ENCODE measurements around the gene NR2F6.

Gene NR2F6

GRCh38 chr19:17263712-17264640 is 18.3 kb upstream of the NR2F6 start:
- no peak for DNase-seq (ENCODE audit: low read depth in 2 of 2)

DNA sequence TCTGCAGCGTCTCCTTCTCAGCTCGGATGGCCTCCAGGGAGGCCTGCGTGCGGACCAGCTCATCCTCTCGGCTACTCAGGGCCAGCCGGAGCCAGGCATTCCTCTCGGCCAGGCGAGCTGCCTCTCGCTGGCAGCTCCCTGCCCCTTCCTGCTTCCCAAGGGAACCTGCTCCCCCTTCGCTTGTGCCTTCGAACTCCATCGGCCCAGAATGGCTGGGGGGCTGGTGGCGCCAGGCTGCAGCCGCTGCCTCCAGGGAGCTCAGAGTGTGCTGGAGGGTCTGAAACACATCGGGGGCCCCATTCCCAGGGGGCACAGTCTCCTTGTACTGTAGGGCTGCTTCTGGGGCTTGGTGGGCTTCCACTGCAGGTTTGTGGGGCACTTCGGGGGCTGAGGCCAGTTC is 16.8 kb upstream of the NR2F6 start:
- no peak for DNase-seq (ENCODE audit: low read depth in 2 of 2)

GRCh38 chr19:17260842-17261325 is 15.2 kb upstream of the NR2F6 start:
- peak; percentile 83 to 87 for DNase-seq (ENCODE audit: low read depth in 2 of 2)

DNA sequence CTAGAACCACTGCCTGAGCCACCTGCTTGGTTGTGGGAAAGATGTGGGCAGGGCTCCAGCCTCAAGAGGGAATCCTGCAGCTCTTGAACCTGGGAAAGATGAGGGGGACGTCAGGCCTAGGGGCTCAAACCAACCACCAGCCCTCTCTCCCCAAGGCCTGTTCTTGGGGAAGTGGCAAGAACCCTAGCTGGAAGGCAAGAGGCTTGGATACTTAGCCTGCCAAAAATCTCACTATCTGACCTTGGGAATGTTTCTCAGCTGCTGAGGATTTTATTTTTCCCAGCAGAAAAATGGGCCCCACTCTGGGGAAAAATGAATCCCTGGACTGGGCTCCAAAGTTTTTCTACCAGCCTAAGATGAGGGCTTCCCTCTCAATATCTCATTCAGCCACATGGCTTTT is 14.2 kb upstream of the NR2F6 start:
- DNase-seq (ENCODE audit: low read depth in 2 of 2) = no peak

- DNase-seq (ENCODE audit: low read depth in 2 of 2) = no peak
Observed at GRCh38 chr19:17259118-17259780, 13.5 kb upstream of the NR2F6 start.

DNA sequence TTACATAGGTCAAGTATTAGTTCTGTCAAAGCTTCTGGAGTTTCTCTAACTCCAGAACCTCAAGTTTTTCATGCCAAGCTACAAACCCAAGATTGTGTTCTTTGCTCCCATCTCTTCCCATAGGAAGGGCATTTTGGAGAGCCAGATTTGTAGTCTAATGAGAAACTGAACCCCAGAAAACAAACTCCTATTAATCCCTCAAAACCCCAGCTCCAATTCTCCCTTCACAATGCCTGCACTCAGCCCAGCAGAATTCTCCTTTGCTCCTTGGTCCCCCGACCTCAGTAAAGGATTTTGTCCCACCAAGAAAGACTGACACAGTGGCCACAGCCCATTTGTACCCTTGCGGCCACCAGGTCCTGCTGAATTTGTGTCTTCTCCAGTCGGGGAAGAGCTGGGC is 10.4 kb upstream of the NR2F6 start:
- DNase-seq (ENCODE audit: low read depth in 2 of 2) = no peak

GRCh38 chr19:17255150-17255621 is 9.5 kb upstream of the NR2F6 start:
- DNase-seq (ENCODE audit: low read depth in 2 of 2) = no peak

DNA sequence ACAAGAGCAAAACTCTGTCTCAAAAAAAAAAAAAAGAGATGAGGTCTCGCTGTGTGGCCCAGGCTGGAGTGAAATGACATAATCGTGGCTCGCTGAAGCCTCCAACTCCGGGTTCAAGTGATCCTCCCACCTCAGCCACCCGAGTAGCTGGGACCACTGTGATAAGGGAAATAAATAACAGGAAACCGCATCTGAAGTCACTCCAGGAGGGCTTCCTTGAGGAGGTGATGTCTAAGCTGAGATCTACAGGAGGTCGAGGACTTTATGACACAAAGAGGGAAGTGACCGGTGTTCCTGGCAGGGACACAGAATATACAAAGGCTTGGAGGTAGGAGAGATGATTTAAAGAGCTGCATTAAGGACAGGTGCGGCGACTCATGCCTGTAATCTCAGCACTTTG is 8.9 kb upstream of the NR2F6 start:
- DNase-seq (ENCODE audit: low read depth in 2 of 2) = no peak

GRCh38 chr19:17249887-17250548 is 4.3 kb upstream of the NR2F6 start:
- no peak for DNase-seq (ENCODE audit: low read depth in 2 of 2)

DNA sequence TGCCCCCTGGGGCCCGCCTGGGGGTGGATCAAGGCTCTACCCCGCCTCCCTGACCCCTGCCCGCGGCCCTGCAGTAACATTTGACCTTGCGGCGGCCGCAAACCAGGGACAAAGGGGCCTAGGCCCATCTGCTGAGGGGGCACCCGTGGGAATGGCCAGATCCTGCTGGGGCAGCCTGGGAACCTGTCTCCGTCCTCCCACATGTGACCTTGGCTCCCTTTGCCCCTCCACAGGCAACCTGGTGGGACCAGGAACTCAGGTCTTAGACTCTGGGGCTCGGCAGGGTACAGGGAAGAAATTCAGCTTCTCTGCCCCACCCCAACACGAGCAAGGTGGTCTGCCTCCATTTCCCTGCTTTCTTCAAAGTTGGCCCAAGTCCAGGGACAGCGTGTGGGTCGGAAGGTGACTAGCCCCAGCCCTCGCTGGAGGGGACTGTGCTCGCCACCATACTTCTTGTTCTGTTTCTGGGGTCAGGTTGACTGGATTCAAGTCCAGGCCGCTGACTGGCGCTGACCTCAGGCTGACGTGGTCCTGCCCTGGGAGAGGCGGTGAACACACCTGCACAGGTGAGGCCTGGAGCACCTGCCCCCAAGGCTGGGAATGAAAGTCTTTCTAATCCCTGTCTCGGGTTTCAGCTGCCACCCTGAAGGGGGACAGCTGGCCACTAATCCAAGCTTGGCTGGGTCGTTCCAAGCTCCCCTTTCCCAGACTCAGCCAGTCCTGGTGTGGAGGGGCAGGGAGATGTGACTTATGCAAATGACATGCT is 2.5 kb upstream of the NR2F6 start:
- DNase-seq (ENCODE audit: low read depth in 2 of 2) = no peak

DNA sequence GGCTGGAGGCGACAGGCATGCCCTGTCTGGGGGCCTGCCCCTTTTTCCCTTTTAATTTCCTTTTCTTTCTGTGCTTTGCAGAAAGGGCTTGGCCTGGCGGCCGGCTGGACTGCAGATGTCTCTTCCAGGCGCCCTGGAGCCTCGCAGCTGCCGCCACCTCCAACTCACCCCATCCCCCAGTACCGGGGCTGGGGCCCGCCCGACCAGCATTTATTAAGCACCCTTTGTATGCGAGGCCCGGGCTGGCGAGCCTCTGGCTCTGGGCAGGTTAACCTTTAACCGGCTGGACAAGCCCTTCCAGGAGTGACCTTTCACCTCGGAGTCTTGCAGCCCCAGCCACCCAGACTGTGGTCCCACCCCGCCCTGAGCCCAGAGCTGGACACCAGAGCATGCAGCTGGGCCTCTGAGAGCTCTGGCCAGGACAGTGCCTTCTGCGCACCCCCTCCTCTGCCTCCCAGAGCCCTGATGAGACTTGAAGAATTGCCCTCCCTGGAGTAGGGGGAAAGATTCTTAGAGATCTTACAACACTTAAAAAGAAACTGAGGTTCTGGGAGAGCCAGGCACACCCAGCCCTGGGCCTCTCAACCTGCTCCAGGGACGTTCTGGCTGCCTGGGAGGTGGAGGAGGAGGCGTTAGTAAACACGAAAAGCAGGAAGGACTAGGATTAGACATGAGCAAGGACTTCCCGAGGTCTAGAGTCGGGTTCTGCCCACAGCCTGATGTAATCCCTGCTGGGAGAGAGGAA is 1.1 kb upstream of the NR2F6 start:
- DNase-seq (ENCODE audit: low read depth in 2 of 2) = no peak

DNA sequence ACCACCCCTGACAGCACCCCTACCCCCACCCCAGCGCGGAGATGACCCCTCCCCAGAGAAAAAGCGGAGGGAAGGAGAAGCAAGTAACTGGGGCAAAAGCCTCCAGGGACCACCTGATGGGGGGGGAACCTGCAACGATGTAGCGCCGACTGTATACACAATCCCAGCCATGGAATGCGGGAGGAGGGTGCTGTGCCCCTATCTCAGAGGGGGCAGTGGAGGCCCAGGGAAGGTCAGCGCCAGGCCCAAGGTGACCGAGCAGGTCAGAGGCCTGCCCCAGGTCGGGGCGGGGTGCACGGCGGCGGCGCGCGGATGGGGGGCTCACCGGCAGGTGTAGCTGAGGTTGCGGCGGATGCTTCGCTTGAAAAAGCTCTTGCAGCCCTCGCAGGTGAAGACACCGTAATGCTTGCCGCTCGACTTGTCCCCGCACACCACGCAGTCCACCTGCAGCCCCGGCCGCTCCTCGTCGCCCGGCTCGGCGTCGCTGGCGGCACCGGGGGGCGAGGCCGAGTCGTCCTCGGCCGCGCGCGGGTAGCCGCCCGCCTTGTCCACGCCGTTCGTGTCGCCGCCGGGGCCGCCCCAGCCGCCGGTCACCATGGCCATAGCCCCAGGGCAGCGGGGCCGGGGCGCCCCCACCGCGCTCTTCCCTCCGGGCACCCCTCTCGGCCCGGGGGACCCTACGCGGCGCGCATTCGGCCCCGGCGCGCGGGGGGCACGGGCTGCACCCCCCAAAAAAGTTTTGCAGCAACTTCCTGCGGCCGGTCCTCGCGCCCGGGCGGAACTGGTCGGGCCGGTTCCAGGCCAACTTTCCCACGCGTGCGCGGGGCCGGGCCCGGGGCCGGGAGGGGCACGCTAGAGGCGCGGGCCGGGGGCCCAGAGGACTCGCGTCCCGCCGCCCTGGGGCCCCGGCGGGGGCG is 843 bp downstream of the NR2F6 start:
- no peak for DNase-seq (ENCODE audit: low read depth in 2 of 2)

DNA sequence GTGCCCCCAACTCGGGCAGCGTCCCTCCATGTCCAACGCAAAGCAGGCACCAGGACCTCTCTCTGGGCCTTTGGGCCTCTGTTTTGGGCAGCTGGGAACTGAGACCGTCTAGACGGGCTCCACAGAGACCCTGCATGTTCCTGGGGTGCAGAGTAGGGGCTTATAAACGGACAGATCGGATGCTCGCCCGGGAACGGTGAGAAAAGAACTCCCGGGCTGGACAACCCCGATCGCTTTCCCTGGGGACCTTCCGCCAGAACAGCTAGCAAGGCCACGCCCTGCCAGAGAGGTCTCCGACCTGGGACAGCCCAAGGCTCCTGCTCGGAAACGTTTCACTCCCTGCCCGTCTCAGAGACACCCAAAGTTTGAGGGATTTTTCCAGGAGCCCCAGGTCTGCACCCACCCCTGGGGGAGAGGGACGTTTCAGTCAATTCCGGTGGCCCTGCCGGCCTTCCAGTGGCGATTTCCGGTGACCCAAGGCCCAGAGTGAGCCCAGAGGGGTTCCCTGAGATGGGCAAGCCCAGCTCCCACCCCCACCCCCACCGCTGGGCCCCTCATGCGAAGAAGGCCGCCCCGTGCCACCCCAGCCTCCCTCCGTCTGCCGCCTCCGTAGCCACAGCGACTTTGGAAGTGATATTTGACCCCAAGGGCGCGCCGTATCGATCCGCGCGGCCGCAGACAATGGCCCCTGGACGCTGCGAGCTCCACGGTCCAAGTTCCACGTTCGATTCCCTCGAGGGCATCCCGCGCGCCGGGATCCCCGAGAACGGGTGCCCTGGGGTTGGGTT is 1.7 kb downstream of the NR2F6 start:
- DNase-seq (ENCODE audit: low read depth in 2 of 2) = no peak

GRCh38 chr19:17243211-17243829 is 2.4 kb downstream of the NR2F6 start:
- no peak for DNase-seq (ENCODE audit: low read depth in 2 of 2)

- DNase-seq (ENCODE audit: low read depth in 2 of 2) = no peak
Observed at GRCh38 chr19:17242431-17243208, 3.1 kb downstream of the NR2F6 start.

DNA sequence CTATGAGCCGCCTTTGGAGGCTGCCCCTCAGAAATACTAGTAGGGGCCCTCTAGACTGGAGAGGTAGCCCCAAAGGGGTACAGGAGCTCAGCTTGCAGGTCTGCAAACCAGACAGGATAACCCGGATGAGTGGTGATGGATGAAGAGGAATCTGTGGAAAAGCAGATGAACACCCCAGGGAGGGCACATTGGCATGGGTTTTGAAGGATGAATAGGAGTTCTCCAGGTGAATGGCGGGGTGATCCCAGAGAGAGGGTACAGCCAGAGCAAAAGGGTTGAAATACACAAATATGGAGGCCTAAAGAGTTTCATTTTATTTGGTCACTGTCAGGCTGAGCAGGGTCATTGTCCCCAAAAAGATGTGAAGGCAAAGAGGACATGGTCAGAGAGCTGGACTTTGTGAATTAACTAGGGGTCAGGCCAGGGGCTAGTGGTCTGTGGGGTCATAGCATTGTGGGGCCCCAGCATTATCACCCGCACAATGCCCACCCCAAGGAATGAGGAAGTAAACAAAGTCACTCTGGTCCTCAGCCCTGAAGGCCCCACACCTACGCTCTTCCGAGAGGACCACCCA is 4.8 kb downstream of the NR2F6 start:
- DNase-seq (ENCODE audit: low read depth in 2 of 2) = no peak

DNA sequence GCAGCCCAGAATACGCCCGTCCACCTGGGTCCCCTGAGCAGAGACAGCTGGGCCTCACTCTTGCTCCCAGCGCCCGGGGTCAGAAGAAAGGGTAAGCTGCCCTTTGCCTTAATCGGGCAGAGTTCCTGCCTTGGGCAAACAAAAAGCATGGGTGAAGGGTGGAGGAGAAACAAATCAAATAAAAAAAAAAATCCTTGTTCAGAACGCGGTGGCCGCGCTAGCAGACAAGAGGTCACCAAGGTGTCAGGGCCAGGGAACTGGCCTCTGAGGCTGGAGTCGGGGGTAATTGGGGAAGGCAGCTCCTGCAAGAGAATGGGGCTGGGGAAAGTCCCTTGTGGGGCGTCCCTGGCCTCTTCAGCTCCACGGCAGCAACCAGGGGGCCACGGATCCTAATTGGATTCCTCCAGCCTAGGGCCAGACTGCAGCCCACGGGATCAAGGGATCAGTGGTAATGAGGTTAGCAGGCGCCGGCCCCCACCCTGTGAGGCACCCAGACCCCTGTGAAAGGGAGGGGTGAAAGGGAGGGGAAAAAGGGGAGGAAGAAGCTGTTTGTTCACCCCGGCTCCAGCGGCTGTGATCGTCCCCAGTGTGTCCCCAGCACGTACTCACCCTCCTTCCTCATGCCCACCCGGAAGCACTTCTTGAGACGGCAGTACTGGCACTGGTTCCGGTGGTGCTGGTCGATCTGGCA is 5.5 kb downstream of the NR2F6 start:
- DNase-seq (ENCODE audit: low read depth in 2 of 2) = no peak

All from stimulated activated CD4-positive, alpha-beta T cell treated with anti-CD3 and anti-CD28 coated beads, Interleukin-1b, Interleukin-23, amount 100 ng/mL, for 1 hour (primary cell).